Measurements from ENCODE around the gene ZNF669.

GRCh38 chr1:247070645-247071044 lies 33.5 kb downstream of the ZNF669 start:
- no peak for TF ChIP-seq POLR2AphosphoS5 (IDR thresholded peaks at IDR 0.05)
- TF ChIP-seq, protein P1, sequence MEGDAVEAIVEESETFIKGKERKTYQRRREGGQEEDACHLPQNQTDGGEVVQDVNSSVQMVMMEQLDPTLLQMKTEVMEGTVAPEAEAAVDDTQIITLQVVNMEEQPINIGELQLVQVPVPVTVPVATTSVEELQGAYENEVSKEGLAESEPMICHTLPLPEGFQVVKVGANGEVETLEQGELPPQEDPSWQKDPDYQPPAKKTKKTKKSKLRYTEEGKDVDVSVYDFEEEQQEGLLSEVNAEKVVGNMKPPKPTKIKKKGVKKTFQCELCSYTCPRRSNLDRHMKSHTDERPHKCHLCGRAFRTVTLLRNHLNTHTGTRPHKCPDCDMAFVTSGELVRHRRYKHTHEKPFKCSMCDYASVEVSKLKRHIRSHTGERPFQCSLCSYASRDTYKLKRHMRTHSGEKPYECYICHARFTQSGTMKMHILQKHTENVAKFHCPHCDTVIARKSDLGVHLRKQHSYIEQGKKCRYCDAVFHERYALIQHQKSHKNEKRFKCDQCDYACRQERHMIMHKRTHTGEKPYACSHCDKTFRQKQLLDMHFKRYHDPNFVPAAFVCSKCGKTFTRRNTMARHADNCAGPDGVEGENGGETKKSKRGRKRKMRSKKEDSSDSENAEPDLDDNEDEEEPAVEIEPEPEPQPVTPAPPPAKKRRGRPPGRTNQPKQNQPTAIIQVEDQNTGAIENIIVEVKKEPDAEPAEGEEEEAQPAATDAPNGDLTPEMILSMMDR (IDR thresholded peaks at IDR 0.05): no peak

Data from gastroesophageal sphincter (tissue), 3 donors.